GM12874 (cell line): ENCODE data around the gene WDR82.

Experiments
- CTCF ChIP-seq: IDR thresholded peaks from 2 replicates; pipeline ENCODE4 v1.5.1; 2011; ENCODE audit warnings: low read depth, mild to moderate bottlenecking, control low read depth, low read length, moderate library complexity; ENCODE audit not compliant: insufficient read depth

Gene WDR82

GRCh38 chr3:52314489-52314888, 36.0 kb upstream of the WDR82 start:
- TF ChIP-seq CTCF, result no peak

DNA sequence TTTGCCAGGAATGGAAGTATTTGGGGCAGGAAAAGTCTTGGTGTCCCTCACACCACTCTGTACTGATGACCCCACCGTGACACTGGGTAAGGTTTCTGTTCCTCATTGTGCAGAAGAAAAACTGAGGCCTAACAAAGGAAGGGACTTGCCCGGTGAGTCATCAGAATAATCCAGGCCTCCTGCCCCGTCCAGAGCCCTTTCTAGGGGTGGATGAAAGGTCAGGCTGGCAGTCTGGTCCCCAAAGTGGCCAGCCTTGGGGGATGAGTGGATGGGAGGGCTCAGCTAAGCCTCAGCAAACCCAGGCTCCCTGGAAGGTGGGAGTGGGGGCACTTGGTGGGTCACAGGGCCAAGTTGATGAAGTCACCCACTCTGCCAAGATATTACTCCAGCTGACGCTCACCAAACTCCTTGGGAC, 35.3 kb upstream of the WDR82 start:
- no peak for TF ChIP-seq CTCF

DNA sequence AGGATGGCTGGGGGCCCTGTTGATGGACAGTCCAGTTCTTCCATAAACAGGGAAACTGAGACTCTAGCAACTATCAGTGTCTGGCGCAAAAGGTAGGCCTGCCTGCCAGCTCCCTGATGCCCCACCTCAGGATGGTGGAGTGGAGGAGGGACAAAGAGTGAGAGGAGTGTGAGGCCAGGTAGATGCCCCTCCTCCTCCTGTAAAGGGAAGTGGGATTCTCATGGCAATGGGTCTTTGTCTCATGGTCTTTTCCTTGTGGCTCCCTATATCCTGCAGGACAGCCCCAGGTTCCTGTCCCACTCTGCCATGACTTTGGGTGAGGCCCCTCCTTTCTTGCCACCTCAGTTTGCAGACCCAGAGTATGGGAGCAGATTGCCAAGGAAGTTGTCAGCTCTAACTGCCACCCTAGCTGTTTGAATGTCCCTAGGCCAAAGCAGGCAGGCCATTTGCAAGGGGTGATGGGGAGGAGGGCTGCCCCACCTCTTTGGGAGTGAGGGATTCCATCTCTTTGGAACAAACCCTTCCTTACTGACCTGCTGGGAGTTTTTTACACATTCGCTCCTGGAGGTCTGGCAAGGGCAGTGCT, 34.8 kb upstream of the WDR82 start:
- TF ChIP-seq CTCF, result no peak

DNA sequence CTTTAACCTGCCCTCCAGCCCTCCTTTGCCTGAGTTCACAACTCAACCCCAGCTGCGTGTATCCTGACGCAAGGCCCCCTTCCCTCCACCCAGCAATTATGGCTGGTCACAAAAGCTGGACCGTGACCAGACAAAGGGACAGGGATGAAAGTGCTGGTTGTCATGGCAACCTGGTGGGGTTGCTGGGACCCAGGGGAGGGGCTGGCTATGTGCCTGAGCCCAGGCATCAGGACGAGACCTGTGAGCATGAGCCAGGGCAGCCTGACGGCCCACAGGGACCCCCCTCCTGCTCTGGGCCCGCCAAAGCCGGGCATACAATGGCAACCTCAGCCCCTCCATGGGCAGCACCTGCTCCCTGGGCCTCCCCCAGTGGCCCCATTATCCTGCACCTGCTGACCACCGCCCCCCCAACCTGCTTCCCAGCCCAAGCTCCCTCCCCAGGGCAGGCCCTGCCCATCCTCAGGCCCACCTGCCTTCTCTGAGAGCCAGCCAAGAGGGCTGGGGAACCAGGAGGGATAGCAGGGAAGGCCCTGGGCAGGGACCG, 33.2 kb upstream of the WDR82 start:
- TF ChIP-seq CTCF, result no peak

DNA sequence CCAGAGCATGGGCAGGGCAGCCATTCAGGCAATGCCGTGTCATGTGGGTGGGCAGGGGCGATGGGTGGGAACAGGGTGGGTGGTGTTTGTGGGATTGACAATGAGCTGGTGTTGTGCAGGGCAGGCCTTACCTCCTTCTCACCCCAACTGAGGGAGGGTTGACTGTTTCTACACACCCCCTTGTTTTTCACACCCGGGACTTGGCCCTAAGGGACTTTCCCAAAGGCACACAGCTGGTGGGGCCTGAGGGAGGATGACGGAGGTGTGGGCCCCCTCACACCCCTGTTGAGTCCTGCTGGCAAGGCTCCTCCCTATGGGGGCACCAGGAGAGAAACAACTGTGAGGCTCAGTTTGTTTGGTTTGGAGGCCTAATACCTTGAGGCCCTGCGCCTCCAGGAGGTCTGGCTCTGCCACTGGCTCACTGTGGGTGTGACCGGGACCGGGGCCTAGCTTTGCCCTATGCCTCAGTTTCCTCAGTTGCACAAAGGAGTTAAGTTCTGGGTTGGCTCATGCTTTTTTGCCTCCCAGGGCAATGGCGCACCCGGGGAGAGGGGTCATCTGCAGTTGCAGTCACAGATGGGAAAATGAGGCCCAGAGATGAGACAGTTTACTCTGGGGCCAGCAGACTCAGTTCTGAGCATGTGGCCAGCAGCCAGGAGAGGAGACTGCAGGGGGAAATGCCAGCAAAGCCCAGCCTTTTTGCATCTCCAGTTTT, 32.6 kb upstream of the WDR82 start:
- no peak for TF ChIP-seq CTCF

GRCh38 chr3:52308308-52308707, 29.9 kb upstream of the WDR82 start:
- no peak for TF ChIP-seq CTCF

DNA sequence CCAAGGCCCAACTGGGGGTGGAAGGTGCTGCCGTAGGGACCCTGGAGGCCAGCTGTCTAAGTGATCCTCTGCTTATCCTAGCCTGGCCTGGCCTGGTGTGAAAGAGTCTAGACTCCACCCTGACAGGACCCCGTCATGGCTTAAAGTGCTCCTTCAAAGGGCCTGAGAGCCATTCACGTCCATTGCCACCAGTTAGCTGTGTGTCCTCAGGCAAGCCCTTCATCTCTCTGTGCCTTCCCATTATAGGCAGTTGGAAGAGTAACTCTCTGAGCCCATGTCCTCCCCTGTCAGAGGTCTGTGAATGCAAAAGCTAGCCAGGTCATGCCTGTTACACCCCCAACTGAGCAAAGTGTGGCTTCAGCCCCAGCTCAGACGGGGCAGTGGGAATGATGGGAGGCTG, 28.5 kb upstream of the WDR82 start:
- no peak for TF ChIP-seq CTCF
